ENCODE data around the gene TRIM28.
A peak's percentile ranks its signal among the peaks of the same experiment; 100 is the strongest.

TRIM28 gene

DNA sequence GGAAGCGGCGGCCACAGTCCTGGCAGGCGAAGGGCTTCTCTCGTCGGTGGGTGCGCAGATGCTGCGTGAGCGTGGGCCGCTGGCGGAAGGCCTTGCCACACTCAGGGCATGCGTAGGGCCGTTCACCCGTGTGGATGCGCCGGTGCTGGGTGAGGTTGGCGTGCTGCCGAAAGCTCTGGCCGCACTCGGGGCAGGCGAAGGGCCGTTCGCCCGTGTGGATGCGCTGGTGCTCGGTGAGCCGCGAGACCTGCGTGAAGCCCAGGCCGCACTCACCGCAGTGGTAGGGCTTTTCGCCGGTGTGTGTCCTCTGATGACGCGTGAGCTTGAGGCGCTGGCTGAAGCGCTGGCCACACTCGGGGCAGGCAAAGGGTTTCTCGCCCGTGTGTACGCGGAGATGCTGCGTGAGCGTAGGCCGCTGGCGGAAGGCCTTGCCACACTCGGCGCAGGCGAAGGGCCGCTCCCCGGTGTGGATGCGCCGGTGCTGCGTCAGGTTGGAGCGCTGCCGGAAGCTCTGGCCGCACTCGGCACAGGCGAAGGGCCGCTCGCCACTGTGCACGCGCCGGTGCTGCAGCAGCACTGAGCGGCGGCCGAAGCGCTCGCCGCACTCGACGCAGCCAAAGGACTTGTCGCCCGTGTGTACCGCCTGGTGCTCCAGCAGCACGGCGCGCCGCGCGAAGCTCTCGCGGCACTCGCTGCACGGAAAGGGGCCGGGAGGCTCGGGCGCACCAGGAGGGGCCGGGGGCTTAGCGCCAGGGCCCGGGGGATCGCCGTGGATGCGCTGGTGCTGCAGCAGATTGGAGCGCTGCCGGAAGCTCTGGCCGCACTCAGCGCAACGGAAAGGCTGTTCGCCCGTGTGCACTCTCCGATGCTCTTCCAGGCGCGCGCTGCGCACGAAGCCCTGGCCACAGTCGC is 18.5 kb downstream of the TRIM28 start:
- Histone ChIP-seq H3K9ac (ENCODE audit: low read length) (peak overlapping the region; percentile 56), H3K27ac (ENCODE audit: low read depth, low read length) (peak overlapping the region; percentile 51)

DNA sequence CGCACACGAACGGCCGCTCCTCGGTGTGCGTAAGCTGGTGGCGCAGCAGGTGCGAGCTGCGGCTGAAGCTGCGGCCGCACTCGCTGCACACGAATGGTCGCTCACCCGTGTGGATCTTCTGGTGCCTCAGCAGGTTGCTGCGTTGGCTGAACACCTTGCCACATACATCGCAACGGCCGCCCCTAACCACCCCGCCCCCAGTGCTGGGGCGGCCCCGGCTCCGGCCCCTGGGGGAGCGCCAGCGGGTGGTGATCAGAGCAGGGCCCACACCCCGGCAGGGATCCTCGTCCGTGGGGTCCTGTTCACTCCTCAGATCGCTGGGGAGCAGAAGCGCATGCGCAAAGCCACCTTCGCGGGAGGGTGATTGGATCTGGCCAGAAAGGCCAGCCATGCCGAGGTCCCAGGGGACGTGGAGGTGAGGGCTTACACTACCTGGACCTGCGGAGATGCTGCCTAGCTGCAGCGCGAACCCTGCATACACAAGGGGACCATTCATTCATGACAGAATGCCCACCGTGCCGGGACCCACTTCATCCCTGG is 19.2 kb downstream of the TRIM28 start:
- peak overlapping the region; percentile 67 for H3K4me3 ChIP-seq (ENCODE audit: low read length)
- peak overlapping the region; percentile 36 for H3K9ac ChIP-seq (ENCODE audit: low read length)
- no peak overlapping the region for H3K27ac ChIP-seq (ENCODE audit: low read depth, low read length)
- H3K27me3 ChIP-seq (ENCODE audit: control insufficient read depth, insufficient read depth, low read length) = peaks cover 3% of the 10 kb centered on the region
- peaks cover 2% of the 10 kb centered on the region for H3K36me3 ChIP-seq (ENCODE audit: control insufficient read depth, insufficient read depth, low read length)
- H3K4me1 ChIP-seq (ENCODE audit: control insufficient read depth, insufficient read depth, low read length) = peaks cover 14% of the 10 kb centered on the region

More for the DNA sequence above, 18.5 kb downstream of the TRIM28 start:
- Histone ChIP-seq H3K27me3 (ENCODE audit: control insufficient read depth, insufficient read depth, low read length) (peaks cover 3% of the 10 kb centered on the region), H3K4me1 (ENCODE audit: control insufficient read depth, insufficient read depth, low read length) (peaks cover 14% of the 10 kb centered on the region), H3K4me3 (ENCODE audit: low read length) (peak overlapping the region; percentile 67), H3K36me3 (ENCODE audit: control insufficient read depth, insufficient read depth, low read length) (peaks cover 2% of the 10 kb centered on the region)

DNA sequence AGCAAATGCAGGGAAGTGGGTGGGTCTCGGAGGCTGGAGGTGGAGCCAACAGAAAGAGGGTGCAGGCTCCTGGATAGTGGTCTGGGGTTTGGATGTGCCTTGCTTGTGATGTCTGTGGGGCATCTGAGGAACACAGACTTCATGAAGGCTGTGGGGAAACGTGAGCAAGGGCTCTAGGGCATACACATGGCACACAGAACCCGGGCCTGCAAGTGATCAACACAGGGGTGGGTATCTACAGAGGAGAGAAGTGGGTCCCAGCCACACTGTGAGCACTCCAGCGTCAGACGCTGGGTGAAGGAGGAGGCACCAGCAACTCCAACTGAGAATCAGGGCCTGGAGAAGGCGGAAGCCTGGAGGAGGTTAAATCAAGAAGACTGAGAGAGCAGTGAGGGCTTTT is 20.0 kb downstream of the TRIM28 start:
- H3K27ac ChIP-seq (ENCODE audit: low read depth, low read length) = no peak overlapping the region
- peaks cover 2% of the 10 kb centered on the region for H3K36me3 ChIP-seq (ENCODE audit: control insufficient read depth, insufficient read depth, low read length)
- H3K4me3 ChIP-seq (ENCODE audit: low read length) = no peak overlapping the region
- H3K4me1 ChIP-seq (ENCODE audit: control insufficient read depth, insufficient read depth, low read length) = peaks cover 14% of the 10 kb centered on the region
- no peak overlapping the region for H3K9ac ChIP-seq (ENCODE audit: low read length)
- H3K27me3 ChIP-seq (ENCODE audit: control insufficient read depth, insufficient read depth, low read length) = peaks cover 3% of the 10 kb centered on the region

DNA sequence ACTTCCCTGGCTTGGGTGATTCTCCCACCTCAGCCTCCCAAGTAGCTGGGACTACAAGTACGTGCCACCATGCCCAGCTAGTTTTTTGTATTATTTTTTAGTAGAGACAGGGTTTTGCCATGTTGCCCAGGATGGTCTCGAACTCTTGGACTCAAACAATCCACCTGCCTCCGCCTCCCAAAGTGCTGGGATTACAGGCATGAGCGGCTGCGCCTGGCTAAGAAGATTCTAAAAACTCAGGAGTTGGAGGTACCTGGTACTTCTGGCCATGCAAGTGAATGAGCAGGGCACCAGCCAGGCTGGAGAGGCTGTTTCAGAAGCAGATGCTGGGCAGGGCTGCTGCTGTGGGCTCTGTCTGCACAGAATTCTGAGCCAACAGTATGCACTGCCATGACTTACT is 23.1 kb downstream of the TRIM28 start:
- Histone ChIP-seq H3K36me3 (ENCODE audit: control insufficient read depth, insufficient read depth, low read length) (peaks cover 2% of the 10 kb centered on the region), H3K4me3 (ENCODE audit: low read length) (no peak overlapping the region), H3K9ac (ENCODE audit: low read length) (no peak overlapping the region), H3K27ac (ENCODE audit: low read depth, low read length) (no peak overlapping the region), H3K4me1 (ENCODE audit: control insufficient read depth, insufficient read depth, low read length) (peaks cover 10% of the 10 kb centered on the region), H3K27me3 (ENCODE audit: control insufficient read depth, insufficient read depth, low read length) (peaks cover 1% of the 10 kb centered on the region)

DNA sequence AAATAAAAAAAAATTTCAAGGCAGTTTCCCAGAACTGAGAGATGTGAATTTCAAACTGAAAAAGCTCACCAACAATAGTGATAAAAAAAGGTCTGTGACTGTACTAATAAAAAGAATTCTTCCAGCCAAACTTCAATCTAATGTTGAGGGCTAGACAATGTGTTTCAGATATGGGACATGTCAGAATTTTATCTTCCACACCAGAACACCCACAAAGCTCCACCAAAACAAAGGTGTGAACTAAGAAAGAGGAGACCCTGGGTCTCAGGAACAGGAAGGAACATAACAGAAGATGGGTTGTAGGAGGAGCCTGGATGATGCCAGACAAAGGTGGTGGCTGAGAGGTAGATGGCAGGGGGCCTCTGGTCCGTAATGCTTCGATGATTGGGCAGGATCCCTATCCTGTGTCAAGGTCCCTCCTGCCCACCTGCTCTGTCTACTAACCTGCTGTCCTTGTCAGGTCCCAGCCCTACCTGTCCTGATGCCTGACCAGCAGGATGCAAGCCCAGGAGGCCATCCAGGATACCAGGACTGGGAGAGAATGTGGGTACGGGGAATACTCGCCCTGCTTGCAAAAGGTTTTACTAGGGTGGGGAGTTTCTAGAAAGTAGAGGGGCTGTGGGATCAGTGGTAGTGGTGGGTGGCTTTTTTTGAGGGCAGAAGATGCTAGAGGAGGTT is 24.7 kb downstream of the TRIM28 start:
- H3K27me3 ChIP-seq (ENCODE audit: control insufficient read depth, insufficient read depth, low read length) = no peaks in the 10 kb centered on the region
- no peak overlapping the region for H3K27ac ChIP-seq (ENCODE audit: low read depth, low read length)
- no peaks in the 10 kb centered on the region for H3K4me1 ChIP-seq (ENCODE audit: control insufficient read depth, insufficient read depth, low read length)
- peaks cover 2% of the 10 kb centered on the region for H3K36me3 ChIP-seq (ENCODE audit: control insufficient read depth, insufficient read depth, low read length)
- no peak overlapping the region for H3K4me3 ChIP-seq (ENCODE audit: low read length)
- no peak overlapping the region for H3K9ac ChIP-seq (ENCODE audit: low read length)

DNA sequence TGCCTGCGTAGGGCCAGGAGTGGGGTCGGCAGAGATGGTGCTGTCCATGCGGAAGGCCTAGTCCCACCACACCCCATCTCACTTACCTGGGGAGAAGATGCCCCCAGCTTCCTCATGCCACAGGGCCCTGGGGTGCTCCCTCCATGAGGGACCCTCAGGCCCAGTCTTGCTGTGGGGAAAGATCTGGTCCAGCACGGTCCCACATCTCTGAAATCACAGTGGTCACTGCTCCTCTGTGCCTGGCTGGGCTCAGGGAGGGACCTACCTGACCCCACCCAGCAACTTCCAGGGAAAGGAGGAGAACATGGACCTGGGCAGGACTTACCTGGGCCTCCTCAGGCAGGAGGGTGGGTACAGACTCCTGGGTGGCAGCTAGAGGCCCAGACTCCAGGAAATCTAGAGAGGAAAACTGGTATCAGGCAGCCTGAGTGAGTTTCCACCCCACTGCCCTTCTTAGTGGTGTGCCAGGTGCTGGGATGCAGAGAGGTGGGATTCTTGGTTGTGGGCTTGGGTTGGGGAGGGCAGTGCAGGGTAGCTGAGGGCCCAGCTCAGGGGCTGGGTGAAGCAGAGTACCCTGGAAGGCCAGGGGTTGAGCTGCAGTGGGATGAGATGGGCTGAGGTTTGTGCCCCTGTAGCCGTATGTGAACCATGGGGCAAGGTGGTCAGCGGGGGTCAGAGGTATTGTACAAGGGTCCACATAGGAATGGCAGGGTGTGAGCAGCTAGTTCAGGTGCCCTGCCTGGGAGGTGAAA is 25.5 kb downstream of the TRIM28 start:
- no peaks in the 10 kb centered on the region for H3K27me3 ChIP-seq (ENCODE audit: control insufficient read depth, insufficient read depth, low read length)
- H3K4me1 ChIP-seq (ENCODE audit: control insufficient read depth, insufficient read depth, low read length) = peaks cover 6% of the 10 kb centered on the region
- H3K27ac ChIP-seq (ENCODE audit: low read depth, low read length) = no peak overlapping the region
- H3K4me3 ChIP-seq (ENCODE audit: low read length) = no peak overlapping the region
- H3K9ac ChIP-seq (ENCODE audit: low read length) = no peak overlapping the region
- peaks cover 2% of the 10 kb centered on the region for H3K36me3 ChIP-seq (ENCODE audit: control insufficient read depth, insufficient read depth, low read length)

DNA sequence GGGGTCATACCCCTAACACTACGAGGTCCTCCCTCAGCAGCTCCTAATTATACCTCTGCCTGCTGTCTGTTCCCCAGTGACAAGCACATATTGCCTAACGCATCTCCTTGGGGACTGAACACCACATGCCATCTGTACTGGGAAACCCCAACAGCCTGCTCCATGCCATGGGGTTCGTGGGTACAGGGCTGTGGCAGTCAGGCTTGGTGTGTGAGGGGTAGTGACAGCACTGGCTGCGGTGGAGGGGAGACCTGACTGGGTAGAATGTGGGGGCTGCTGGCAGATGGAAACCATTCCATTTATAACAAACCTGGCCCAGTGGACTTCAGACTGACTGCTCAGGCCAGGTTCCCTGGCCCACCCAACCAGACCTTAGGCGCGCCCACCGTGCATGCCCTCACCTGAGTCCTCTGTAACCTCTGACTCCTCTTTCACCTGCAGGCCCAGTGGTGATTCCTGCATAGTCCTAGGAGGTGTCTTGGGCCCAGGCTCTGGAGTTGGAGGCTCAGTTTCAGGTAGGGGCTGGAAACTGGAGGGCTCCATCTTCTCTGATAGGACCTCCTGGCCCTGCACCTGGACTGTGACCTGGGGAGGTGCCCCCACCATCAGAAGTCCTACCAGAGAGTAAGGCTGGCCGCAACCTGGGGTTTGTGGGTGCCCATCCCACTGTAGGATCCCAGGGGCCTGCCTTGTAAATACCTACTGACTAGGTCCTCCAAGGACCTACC is 26.2 kb downstream of the TRIM28 start:
- Histone ChIP-seq H3K4me3 (ENCODE audit: low read length) (no peak overlapping the region), H3K9ac (ENCODE audit: low read length) (no peak overlapping the region)

DNA sequence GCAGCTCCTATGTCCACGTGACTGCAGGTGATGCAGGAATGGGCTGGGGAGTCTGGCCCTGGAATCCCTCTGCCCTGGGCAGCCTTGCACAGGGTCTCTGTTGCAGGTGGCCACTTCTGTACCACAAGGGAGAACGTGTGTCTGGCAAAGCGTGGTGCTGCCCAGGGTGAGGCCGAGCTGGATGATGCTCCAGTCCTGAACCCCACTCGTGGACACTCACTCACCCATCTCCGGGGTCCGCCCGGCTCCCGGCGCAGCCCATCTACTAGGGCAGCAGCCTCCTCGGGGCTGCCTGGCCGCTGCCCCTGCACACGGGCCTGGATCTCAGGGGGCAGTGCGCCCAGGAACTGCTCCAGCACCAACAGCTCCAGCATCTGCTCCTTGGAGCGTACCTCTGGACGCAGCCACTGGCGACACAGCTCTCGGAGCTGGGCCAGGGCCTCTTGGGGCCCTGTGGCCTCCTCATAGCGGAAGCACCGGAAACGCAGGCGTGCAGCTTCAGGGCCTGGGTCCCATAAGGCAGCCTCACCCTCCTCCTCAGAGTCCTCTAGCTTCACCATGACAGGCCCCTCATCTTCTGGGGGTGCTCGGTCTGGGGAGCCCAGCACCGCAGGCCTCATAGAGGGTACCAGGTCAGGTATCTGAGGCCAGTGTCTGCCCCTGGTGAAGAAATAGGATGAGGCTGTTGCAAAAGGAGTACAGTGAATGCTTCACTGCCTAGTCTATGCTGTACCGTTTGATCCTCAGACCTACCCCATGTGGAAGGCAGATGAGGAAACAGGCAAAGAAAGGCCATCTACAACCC is 27.1 kb downstream of the TRIM28 start:
- Histone ChIP-seq H3K9ac (ENCODE audit: low read length) (no peak overlapping the region), H3K4me1 (ENCODE audit: control insufficient read depth, insufficient read depth, low read length) (peaks cover 8% of the 10 kb centered on the region), H3K27ac (ENCODE audit: low read depth, low read length) (no peak overlapping the region), H3K4me3 (ENCODE audit: low read length) (no peak overlapping the region), H3K27me3 (ENCODE audit: control insufficient read depth, insufficient read depth, low read length) (no peaks in the 10 kb centered on the region), H3K36me3 (ENCODE audit: control insufficient read depth, insufficient read depth, low read length) (peaks cover 2% of the 10 kb centered on the region)

More for the DNA sequence above, 26.2 kb downstream of the TRIM28 start:
- Histone ChIP-seq H3K27me3 (ENCODE audit: control insufficient read depth, insufficient read depth, low read length) (no peaks in the 10 kb centered on the region), H3K4me1 (ENCODE audit: control insufficient read depth, insufficient read depth, low read length) (peaks cover 6% of the 10 kb centered on the region), H3K36me3 (ENCODE audit: control insufficient read depth, insufficient read depth, low read length) (peaks cover 2% of the 10 kb centered on the region), H3K27ac (ENCODE audit: low read depth, low read length) (no peak overlapping the region)

DNA sequence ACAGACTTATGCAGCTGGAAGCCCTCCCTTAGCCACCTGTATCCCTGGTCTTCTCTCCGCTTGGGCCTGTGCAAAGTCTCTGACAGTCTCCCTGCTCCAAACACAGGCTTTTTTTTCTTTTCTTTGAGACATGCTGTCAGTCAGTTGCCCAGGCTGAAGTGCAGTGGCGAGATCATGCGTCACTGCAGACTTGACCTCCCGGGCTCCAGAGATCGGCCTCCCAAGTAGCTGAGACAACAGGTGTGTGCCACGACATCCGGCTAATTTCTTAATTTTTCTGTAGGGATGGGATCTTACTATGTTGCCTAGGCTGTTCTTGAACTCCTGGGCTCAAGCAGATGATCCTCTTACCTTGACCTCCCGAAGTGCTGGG is 27.7 kb downstream of the TRIM28 start:
- H3K4me1 ChIP-seq (ENCODE audit: control insufficient read depth, insufficient read depth, low read length) = peaks cover 10% of the 10 kb centered on the region
- no peaks in the 10 kb centered on the region for H3K27me3 ChIP-seq (ENCODE audit: control insufficient read depth, insufficient read depth, low read length)
- H3K9ac ChIP-seq (ENCODE audit: low read length) = no peak overlapping the region
- H3K4me3 ChIP-seq (ENCODE audit: low read length) = no peak overlapping the region
- no peaks in the 10 kb centered on the region for H3K36me3 ChIP-seq (ENCODE audit: control insufficient read depth, insufficient read depth, low read length)
- no peak overlapping the region for H3K27ac ChIP-seq (ENCODE audit: low read depth, low read length)

DNA sequence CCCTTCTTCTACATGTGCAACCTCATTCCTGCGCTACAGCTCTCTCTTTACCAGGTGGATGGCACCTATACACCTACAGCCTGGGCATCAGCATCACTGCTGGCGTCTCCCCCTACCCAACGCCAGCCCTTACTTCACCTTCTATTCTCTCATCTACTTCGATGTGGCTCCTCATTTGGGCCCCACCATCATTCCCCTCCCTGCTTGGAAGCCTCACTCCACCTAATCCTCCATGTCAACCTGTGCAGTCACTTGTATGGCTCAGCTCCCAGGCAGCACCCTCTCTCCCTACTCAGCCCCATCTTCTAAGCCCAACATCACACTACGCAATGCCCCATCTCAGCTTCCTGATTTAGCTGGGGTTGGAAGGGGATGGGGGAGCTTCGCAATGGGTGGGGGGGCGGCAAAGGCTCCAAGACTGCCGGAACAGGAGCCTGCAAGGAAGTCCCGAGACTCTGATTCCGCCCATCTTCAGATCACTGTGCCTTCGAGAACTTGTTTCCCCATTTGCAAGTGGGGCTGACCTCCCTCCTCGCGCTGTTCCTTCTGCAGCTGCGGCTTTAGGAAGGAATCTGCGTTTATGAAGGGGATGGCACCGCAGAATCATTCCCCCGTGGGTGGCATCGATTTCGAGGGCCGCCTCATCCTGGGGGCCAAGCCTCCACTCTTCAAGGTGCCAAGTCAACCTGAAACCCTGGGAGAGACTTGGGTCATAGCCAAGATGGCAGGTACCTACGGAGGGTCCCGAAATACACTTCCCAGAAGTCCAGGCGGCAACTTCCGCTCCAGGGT is 28.4 kb downstream of the TRIM28 start:
- Histone ChIP-seq H3K4me3 (ENCODE audit: low read length) (peak overlapping the region; percentile 99), H3K27ac (ENCODE audit: low read depth, low read length) (peak overlapping the region; percentile 100), H3K9ac (ENCODE audit: low read length) (no peak overlapping the region), H3K4me1 (ENCODE audit: control insufficient read depth, insufficient read depth, low read length) (peaks cover 10% of the 10 kb centered on the region), H3K36me3 (ENCODE audit: control insufficient read depth, insufficient read depth, low read length) (no peaks in the 10 kb centered on the region), H3K27me3 (ENCODE audit: control insufficient read depth, insufficient read depth, low read length) (no peaks in the 10 kb centered on the region)
